GM12873 (cell line): ENCODE results near the gene FAM167B.

Experiments used
- CTCF ChIP-seq: IDR thresholded peaks from 2 replicates; pipeline ENCODE4 v1.5.1; 2012; ENCODE audit warnings: low read depth, mild to moderate bottlenecking, moderate library complexity, low read length, control low read depth; ENCODE audit not compliant: insufficient read depth; ENCODE audit errors: missing control alignments

The FAM167B gene

GRCh38 chr1:32272557-32273390 is 25.8 kb downstream of the FAM167B start:
- TF ChIP-seq CTCF, result no peak

- no peak for TF ChIP-seq CTCF
Measured at GRCh38 chr1:32273391-32274208, 26.6 kb downstream of the FAM167B start.

- no peak for TF ChIP-seq CTCF
Measured at GRCh38 chr1:32274646-32275340, 27.8 kb downstream of the FAM167B start.

GRCh38 chr1:32275424-32275823 is 28.4 kb downstream of the FAM167B start:
- no peak for TF ChIP-seq CTCF

GRCh38 chr1:32276032-32276782 is 29.2 kb downstream of the FAM167B start:
- TF ChIP-seq CTCF, result no peak

GRCh38 chr1:32285658-32286057 is 38.6 kb downstream of the FAM167B start:
- TF ChIP-seq CTCF, result no peak
